Measurements from ENCODE around the gene TM9SF1.
A peak's percentile ranks its signal among the peaks of the same experiment; 100 is the strongest.

Gene TM9SF1, protein sequence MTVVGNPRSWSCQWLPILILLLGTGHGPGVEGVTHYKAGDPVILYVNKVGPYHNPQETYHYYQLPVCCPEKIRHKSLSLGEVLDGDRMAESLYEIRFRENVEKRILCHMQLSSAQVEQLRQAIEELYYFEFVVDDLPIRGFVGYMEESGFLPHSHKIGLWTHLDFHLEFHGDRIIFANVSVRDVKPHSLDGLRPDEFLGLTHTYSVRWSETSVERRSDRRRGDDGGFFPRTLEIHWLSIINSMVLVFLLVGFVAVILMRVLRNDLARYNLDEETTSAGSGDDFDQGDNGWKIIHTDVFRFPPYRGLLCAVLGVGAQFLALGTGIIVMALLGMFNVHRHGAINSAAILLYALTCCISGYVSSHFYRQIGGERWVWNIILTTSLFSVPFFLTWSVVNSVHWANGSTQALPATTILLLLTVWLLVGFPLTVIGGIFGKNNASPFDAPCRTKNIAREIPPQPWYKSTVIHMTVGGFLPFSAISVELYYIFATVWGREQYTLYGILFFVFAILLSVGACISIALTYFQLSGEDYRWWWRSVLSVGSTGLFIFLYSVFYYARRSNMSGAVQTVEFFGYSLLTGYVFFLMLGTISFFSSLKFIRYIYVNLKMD

DNA sequence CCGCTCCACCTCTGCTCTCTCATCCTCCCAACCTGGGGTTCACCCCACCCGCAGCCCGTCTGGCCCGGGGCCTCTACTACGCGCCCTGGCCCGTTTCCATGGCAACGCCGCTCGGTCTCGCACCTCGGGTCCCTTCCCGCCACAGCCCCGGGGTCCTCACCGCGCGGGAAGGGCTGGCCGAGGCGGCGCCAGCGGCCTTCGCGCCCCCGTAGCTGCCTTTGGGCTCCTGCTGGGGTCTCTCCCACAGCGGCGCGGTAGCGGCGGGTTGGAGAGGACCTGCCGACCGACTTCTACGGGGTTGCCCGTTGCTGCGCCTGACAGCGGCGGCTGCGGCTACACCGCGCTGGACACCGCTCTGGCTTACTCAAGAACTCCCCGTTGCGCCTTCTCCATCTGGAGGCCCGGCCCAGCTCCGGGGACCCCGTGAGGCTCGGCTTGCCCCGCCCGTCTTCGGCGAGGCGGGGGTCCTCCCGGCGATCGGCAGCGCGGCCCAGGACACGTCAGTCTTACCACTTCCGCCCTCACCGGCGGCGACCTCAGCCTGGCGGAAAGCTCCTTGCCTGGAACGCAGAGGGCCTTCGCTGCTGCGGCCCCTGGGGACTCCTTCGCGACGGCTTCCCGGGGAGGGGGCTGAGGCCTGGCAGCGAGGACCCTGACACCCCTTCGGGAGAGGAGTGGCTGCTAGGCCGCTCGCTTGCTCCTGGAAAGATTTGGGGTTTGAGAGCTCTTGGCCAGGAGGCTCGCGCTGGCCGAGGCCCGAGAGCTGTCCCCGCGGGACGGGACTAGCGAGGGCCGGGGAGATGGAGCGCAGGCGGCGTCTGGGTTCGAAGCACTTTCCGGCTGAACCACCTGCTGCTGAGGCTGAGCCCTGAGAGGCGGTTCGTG, at the start of gene TM9SF1:
Gene TM9SF1 (minus strand): TSS at position 256 of the 885 bp plus-strand sequence. CDS start 422 bp downstream, outside the sequence.
- peak within 1 kb of the TSS; percentile 77 for H3K4me3 ChIP-seq (ENCODE audit: low read depth, low read length)
- TF ChIP-seq, protein P1, sequence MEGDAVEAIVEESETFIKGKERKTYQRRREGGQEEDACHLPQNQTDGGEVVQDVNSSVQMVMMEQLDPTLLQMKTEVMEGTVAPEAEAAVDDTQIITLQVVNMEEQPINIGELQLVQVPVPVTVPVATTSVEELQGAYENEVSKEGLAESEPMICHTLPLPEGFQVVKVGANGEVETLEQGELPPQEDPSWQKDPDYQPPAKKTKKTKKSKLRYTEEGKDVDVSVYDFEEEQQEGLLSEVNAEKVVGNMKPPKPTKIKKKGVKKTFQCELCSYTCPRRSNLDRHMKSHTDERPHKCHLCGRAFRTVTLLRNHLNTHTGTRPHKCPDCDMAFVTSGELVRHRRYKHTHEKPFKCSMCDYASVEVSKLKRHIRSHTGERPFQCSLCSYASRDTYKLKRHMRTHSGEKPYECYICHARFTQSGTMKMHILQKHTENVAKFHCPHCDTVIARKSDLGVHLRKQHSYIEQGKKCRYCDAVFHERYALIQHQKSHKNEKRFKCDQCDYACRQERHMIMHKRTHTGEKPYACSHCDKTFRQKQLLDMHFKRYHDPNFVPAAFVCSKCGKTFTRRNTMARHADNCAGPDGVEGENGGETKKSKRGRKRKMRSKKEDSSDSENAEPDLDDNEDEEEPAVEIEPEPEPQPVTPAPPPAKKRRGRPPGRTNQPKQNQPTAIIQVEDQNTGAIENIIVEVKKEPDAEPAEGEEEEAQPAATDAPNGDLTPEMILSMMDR (IDR thresholded peaks at IDR 0.05; ENCODE audit: insufficient read depth, low read depth, low read length, missing control alignments): no peak
- DNase-seq (ENCODE audit: low read depth): peak; percentile 96

DNA sequence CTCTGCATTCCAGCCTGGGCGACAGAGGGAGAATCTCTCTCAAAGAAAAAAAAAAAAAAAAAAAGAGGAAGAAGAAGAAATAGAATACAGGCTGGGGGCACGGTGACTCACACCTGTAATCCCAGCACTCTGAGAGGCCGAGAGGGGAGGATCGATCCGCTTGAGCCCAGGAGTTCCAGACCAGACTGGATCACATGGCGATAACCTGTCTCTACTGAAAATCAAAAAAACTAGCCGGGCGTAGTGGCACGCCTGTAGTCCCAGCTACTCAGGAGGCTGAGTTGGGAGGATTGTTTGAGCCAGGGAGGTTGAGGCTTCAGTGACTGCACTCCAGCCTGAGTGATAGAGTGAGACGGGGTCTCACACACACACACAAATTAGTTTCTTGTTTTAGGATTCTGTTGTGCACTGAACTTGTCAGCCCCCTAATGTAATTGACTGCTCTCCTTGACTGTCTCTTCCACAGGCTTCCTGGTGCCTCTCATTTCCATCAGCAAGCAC, 48.1 kb upstream of the TM9SF1 start:
- peak overlapping the region; percentile 69 for H3K4me3 ChIP-seq (ENCODE audit: low read depth, low read length)
- TF ChIP-seq, protein P1 (IDR thresholded peaks at IDR 0.05; ENCODE audit: insufficient read depth, low read depth, low read length, missing control alignments): no peak
- DNase-seq (ENCODE audit: low read depth): peak; percentile 46

DNA sequence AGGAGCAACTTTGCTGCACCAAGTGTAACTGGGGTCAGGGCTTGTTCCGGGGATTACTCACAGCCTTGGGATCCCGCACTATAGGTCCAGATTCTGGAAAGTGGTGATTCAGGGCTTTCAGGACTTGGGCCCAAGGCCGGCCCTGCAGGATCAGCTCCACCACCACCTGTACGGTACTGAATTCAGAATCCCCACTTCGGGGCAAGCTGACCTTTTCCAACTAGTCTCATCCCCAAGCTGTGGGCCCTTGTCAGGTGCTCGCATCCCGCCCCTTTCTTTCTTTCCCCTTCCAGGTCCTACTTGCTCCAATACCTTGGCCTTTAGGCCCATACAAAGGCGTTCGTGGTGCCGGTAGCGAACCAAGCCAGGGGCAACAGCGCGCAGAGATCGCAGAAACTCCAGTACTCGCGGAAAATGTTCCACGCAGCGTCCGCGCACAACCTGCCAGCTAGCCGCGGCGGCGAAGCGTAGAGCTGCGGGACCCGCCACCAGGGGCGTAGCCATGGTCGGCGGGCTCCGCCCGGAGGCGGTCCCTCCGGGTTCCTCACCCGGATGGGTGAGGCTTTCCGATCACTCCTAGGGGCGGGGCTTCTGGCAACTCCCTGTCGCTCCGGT, 46.7 kb upstream of the TM9SF1 start:
- TF ChIP-seq, protein P1 (IDR thresholded peaks at IDR 0.05; ENCODE audit: insufficient read depth, low read depth, low read length, missing control alignments): peak; percentile 38
- H3K4me3 ChIP-seq (ENCODE audit: low read depth, low read length): peak overlapping the region; percentile 69
- DNase-seq (ENCODE audit: low read depth): peak; percentile 94

DNA sequence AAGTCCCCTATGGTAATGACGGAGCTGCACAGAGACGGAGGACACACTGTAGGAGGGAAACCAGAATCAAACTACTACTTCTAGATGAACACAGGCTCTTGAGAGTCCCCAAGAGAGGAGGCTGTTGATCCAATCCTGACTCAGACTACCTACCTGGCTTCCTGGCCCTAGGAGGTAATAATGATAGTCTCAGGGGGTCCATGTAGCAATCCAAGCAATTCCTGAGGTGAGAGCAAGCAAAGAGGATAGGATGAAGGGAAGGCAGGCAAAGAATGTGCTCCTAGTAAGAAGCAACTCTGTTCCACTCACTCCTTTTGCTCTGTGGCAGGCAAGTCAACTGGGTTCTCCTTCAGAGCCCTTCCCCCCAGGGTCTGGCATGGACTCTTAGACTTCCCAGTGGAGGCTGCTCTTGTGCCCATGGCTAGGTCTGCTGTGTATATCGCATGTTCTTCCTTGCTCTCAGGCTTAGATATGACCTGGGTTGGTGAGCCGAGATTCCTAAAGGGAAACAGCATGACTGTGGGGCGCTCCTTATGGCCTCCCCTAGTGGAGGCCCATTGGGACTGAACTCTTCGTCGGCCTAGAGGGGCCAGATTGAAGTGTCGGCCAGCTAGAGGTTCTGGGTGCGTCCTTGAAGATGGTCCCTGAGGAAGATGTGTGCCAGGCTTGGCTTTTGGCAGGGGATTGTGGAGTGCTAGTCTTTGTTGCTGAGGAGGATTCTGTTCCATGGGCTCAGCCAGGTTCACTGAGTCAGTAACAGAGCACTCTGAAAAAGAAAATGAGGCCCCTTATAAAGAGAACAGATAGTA, 45.1 kb upstream of the TM9SF1 start:
- TF ChIP-seq, protein P1 (IDR thresholded peaks at IDR 0.05; ENCODE audit: insufficient read depth, low read depth, low read length, missing control alignments): no peak
- DNase-seq (ENCODE audit: low read depth): no peak
- H3K4me3 ChIP-seq (ENCODE audit: low read depth, low read length): no peak overlapping the region

DNA sequence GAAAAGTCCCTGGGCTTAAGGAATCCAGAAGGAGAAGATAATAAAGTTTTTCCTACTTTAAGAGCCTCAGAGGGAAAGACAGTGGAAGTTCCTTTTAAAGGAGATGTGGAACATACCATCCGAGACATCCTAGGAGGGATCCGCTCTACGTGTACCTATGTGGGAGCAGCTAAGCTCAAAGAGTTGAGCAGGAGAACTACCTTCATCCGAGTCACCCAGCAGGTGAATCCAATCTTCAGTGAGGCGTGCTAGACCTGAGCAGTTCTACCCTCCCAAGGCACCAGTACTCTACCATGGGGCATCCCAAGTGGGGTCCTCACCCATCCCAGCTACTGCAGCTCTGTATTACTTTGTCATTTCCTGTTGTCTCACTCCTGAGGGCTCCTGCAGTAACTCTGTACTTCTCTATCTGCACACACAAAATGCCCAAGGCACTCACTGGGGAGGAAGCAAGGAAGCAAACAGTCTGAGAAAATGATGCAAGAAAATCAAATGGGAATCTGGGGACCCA, 43.3 kb upstream of the TM9SF1 start:
- no peak overlapping the region for H3K4me3 ChIP-seq (ENCODE audit: low read depth, low read length)
- no peak for DNase-seq (ENCODE audit: low read depth)
- TF ChIP-seq, protein P1 (IDR thresholded peaks at IDR 0.05; ENCODE audit: insufficient read depth, low read depth, low read length, missing control alignments): no peak

Measured in GM12865 (cell line).